Endothelial cell of umbilical vein (primary cell): ENCODE data around the gene AMH. TPM values are rescaled to one million over a fixed set of nuclear protein-coding genes. Genes with fewer than 3 reads are reported as not detected.

ENCODE experiments used
- BruUV-seq: library from RNA; stranded (reverse); fragments of 400-500 nt; replicated peaks from 2 replicates; lab custom pipeline; 2021; lab: Mats Ljungman, UMichigan
- CTCF ChIA-PET: fragments of 300-600, 350-600 bp; sonication (Branson Sonifier 250); formaldehyde crosslinking; loops from one replicate; lab custom pipeline; 2021; ENCODE audit warnings: antibody characterized with exemption, inconsistent platforms; lab: Charles Lee
- POLR2A ChIA-PET: fragments of 300-600, 350-600 bp; sonication (Branson Sonifier 250); formaldehyde crosslinking; loops from one replicate; lab custom pipeline; 2021; ENCODE audit warnings: antibody characterized with exemption, inconsistent platforms; lab: Charles Lee
- DNase-seq: peaks from one replicate; pipeline ENCODE4 v3.0.0-alpha.2; 2011; ENCODE audit warnings: low read depth, low spot score
- FAIRE-seq: peaks from 2 replicates; lab custom pipeline; 2011; peaks lifted over from hg19 to GRCh38; lab: Jason Lieb, UNC
- H2AFZ ChIP-seq: 2 replicates; pipeline ENCODE4 v1.6.0; 2012; ENCODE audit warnings: low read depth, low read length, control low read depth, inconsistent platforms
- H3K27ac ChIP-seq: 2 replicates; pipeline ENCODE4 v1.5.1; 2011; ENCODE audit warnings: low read depth, mild to moderate bottlenecking, control low read depth, low read length, moderate library complexity; ENCODE audit not compliant: insufficient read depth
- H3K27me3 ChIP-seq, 2 experiments: 2 replicates each; pipeline versions ENCODE4 v1.6.0 to v1.6.1; 2011; ENCODE audit warnings: low read length in 2 of 2, mixed read lengths in 1 of 2; ENCODE audit not compliant: control insufficient read depth in 2 of 2, insufficient read depth in 2 of 2
- H3K36me3 ChIP-seq, 2 experiments: 2 replicates in 1 of 2; 3 replicates in 1 of 2; pipeline ENCODE4 v1.5.1; 2011; ENCODE audit warnings: low read length in 2 of 2, mild to moderate bottlenecking in 1 of 2, moderate library complexity in 1 of 2; ENCODE audit not compliant: control insufficient read depth in 2 of 2, insufficient read depth in 2 of 2; ENCODE audit errors: extremely low read depth in 1 of 2
- H3K4me1 ChIP-seq: 3 replicates; pipeline ENCODE4 v1.5.1; 2011; ENCODE audit warnings: mild to moderate bottlenecking, low read length; ENCODE audit not compliant: control insufficient read depth, insufficient read depth; ENCODE audit errors: extremely low read depth
- H3K4me2 ChIP-seq: 2 replicates; pipeline ENCODE4 v1.6.1; 2011; ENCODE audit warnings: low read length, control low read depth, mixed read lengths; ENCODE audit not compliant: insufficient read depth
- H3K4me3 ChIP-seq, 3 experiments: fragments of 200-600 bp in 1 of 3; sonication (generic), shearing (Covaris generic) in 1 of 3; replicated peaks in 1 of 3; 2 replicates each; pipeline ENCODE4 v1.5.1; 2011 to 2016; ENCODE audit warnings: control low read depth in 3 of 3, low read length in 3 of 3, mild to moderate bottlenecking in 2 of 3, inconsistent platforms in 1 of 3, low read depth in 1 of 3, moderate library complexity in 1 of 3; ENCODE audit not compliant: insufficient read depth in 1 of 3
- H3K79me2 ChIP-seq: 2 replicates; pipeline ENCODE4 v1.6.0; 2012; ENCODE audit warnings: low read length, inconsistent platforms; ENCODE audit not compliant: control insufficient read depth, insufficient read depth
- H3K9ac ChIP-seq: replicated peaks from 2 replicates; pipeline ENCODE3; 2011; ENCODE audit warnings: low read length, control low read depth; ENCODE audit not compliant: insufficient read depth; ENCODE audit errors: extremely low read depth
- H3K9me1 ChIP-seq: replicated peaks from 3 replicates; pipeline ENCODE4 v1.6.0; 2011; ENCODE audit warnings: mild to moderate bottlenecking, low read length; ENCODE audit not compliant: control insufficient read depth, insufficient read depth; ENCODE audit errors: extremely low read depth
- H3K9me3 ChIP-seq: replicated peaks from 2 replicates; pipeline ENCODE4 v1.5.1; 2012; ENCODE audit warnings: low read length, inconsistent platforms; ENCODE audit not compliant: control insufficient read depth, insufficient read depth
- H4K20me1 ChIP-seq: replicated peaks from 2 replicates; pipeline ENCODE3; 2011; ENCODE audit warnings: mild to moderate bottlenecking, low read length; ENCODE audit not compliant: control insufficient read depth, insufficient read depth; ENCODE audit errors: extremely low read depth
- JUN ChIP-seq: IDR thresholded peaks from 2 replicates; pipeline ENCODE4 v1.6.1; 2011; ENCODE audit warnings: borderline replicate concordance, low read depth; ENCODE audit not compliant: insufficient read length, insufficient read depth
- MYC ChIP-seq: IDR thresholded peaks from one replicate; pipeline ENCODE4 v1.6.1; 2011; ENCODE audit warnings: mild to moderate bottlenecking, low read depth, low read length
- POLR2A ChIP-seq: IDR thresholded peaks from 2 replicates; pipeline ENCODE4 v1.6.1; 2012; ENCODE audit warnings: low read depth, mild to moderate bottlenecking, control low read depth, low read length
- dilution Hi-C: fragments of 300-500 bp; cut with MboI; formaldehyde crosslinking; loops from one replicate; pipeline ENCODE4 v1.15.0; 2019; ENCODE audit warnings: low sequenced_read_pairs; ENCODE audit not compliant: extremely low pct_ligation_motif_present
- intact Hi-C: fragments of 100-400 bp; cut with micrococcal nuclease; formaldehyde crosslinking; loops from one replicate; pipeline ENCODE4 v1.10.0; 2022
- polyA plus RNA-seq, 4 experiments: library from polyadenylated mRNA; depleted of rRNA in 3 of 4; stranded (reverse) in 3 of 4; unstranded in 1 of 4; fragments of >200 nt; gene quantifications; 2 replicates each; pipeline versions ENCODE4 v1.2.1 to v1.2.3, GENCODE V29; 2011 to 2012; ENCODE audit warnings: missing spikeins in 1 of 4
- total RNA-seq: library from RNA; stranded (reverse); gene quantifications from 2 replicates; pipeline ENCODE4 v1.2.3, GENCODE V29; 2021
- TF ChIP-seq, protein P1 (sequence below), 2 donors: IDR thresholded peaks; 1 replicate in 1 of 2; 2 replicates in 1 of 2; pipeline ENCODE4 v1.5.1; 2011; ENCODE audit warnings: low read length in 2 of 2, mild to moderate bottlenecking in 2 of 2, moderate library complexity in 2 of 2, control low read depth in 1 of 2, inconsistent platforms in 1 of 2, low read depth in 1 of 2; ENCODE audit not compliant: insufficient read depth in 1 of 2; ENCODE audit errors: extremely low read depth in 1 of 2

AMH gene
- total and polyA plus RNA-seq, 2 donors (not counting 3 experiments of a cell fraction or from before 2014, with no cell fraction given): 3.3 to 9.6 TPM

DNA sequence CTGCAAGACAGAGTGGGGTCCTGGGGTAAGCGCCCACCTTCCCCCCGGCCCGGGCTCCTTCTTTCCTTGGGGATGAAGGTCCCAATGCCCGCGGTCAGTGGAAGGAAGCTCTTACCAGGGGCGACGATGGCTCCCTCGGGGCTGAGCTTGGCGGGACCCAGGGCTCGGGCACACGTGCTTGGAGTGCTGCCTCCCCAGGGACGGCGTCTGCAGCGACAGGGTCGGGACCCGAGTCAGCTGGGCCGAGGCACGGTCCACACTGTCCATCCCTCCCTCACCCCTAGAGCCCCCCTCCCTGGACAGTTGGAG, 3.6 kb downstream of the AMH start:
- Histone ChIP-seq H3K4me3 (no peak overlapping the region), H2AFZ (no peak overlapping the region), H3K27me3 (peaks cover 22 to 40% of the 10 kb centered on the region in 2 experiments), H3K79me2 (no peaks in the 10 kb centered on the region), H3K4me1 (peaks cover 11% of the 10 kb centered on the region), H3K36me3 (peaks cover 0 to 5% of the 10 kb centered on the region in 2 experiments), H4K20me1 (no peaks in the 10 kb centered on the region), H3K4me2 (no peak overlapping the region), H3K9me1 (no peaks in the 10 kb centered on the region), H3K9ac (no peak overlapping the region), H3K9me3 (no peaks in the 10 kb centered on the region), H3K27ac (no peak overlapping the region)
- no peak for FAIRE-seq
- TF ChIP-seq, protein P1, sequence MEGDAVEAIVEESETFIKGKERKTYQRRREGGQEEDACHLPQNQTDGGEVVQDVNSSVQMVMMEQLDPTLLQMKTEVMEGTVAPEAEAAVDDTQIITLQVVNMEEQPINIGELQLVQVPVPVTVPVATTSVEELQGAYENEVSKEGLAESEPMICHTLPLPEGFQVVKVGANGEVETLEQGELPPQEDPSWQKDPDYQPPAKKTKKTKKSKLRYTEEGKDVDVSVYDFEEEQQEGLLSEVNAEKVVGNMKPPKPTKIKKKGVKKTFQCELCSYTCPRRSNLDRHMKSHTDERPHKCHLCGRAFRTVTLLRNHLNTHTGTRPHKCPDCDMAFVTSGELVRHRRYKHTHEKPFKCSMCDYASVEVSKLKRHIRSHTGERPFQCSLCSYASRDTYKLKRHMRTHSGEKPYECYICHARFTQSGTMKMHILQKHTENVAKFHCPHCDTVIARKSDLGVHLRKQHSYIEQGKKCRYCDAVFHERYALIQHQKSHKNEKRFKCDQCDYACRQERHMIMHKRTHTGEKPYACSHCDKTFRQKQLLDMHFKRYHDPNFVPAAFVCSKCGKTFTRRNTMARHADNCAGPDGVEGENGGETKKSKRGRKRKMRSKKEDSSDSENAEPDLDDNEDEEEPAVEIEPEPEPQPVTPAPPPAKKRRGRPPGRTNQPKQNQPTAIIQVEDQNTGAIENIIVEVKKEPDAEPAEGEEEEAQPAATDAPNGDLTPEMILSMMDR (IDR thresholded peaks at IDR 0.05; ENCODE audit: extremely low read depth in 1 of 2, insufficient read depth in 1 of 2, low read depth in 1 of 2, low read length in 2 of 2): no peak
- TF ChIP-seq MYC (no peak), POLR2A (no peak), JUN (no peak)
- dilution Hi-C loops (no loop called here), intact Hi-C loops (no loop called here)
- DNase-seq: no peak
- POLR2A ChIA-PET: no interaction called here
- BruUV-seq: no TSS peak
- CTCF ChIA-PET: interaction anchor here (1.1 to 3.2 kb wide), 5 partner anchors 8 to 94 kb away, joined by 3 to 15 read pairs (median 9); partner anchors contain the start of gene PLEKHJ1
